Measurements from ENCODE around the gene FIGN.

GRCh38 chr2:163630836-163631235 is 105.0 kb downstream of the FIGN start:
- no peak for TF ChIP-seq MLX (CRISPR knock-in tag; IDR thresholded peaks at IDR 0.05)
- TF ChIP-seq CTCF (IDR thresholded peaks at IDR 0.05), result no peak
- no peak for TF ChIP-seq ETV6 (CRISPR knock-in tag; IDR thresholded peaks at IDR 0.05)
- no peak for TF ChIP-seq NR2C2 (CRISPR knock-in tag; IDR thresholded peaks at IDR 0.05)
